NCI-H2227 treated with DMSO at 0.1 percent for 48 hours (cell line): ENCODE results near the gene TSPEAR.
A peak's percentile ranks its signal among the peaks of the same experiment; 100 is the strongest.

Experiments used
- DNase-seq: peaks from one replicate; lab custom pipeline; 2025; lab: John Stamatoyannopoulos, UW

Gene TSPEAR

DNA sequence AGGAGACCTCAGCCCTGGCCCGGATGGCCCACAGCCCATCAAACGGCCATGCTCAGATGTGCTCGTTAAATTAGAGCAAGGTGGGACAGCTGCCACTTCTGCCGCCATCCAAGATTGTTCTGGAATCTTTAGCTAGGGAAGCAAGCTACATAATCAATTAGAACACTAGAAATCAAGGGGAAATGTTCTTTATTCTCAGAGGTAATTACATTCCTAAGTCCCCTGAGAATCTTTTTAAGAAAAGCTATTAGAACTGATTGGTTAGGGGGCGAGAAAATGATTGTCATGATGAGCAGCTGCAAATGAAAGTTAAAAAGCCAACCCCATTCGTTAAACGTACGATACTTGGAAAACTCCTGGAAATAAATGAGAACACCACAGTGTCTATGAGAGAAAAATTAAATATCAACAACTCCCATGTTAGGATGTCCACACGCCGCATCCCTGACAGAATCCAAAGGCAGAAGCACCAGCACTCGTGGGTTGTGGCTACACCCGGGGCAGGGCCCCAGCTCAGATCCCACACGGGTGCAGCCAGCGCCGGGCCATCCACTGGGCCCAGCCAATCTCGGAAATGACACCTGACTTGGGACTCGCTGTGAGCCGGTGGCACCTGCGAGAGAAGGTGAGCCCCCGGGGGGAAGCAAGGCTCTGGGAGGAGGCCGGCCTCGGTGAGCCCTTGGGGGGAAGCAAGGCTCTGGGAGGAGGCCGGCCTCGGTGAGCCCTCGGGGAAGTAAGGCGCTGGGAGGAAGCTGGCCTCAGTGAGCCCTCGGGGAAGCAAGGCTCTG, 209.0 kb downstream of the TSPEAR start:
- DNase-seq, result no peak

DNA sequence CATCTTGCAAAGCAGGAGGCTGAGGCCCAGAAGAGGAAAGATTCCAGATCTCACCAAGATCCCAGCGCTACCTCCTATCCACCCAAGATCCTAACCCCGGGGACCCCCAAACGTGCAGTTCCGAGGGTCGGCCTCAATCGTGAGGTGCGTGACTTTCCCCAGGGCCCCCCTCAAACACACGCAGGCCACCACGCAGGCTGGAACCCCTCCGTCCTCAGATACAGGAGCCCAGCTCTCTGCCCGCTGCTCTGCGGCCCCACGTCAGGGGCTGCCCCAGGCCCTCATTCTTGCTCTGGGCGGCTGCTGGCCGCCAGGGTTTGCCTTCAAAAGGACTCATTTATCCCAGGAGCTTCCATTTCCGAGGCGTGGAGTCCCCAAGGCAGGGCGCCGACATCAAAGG, 211.3 kb downstream of the TSPEAR start:
- DNase-seq, result no peak

DNA sequence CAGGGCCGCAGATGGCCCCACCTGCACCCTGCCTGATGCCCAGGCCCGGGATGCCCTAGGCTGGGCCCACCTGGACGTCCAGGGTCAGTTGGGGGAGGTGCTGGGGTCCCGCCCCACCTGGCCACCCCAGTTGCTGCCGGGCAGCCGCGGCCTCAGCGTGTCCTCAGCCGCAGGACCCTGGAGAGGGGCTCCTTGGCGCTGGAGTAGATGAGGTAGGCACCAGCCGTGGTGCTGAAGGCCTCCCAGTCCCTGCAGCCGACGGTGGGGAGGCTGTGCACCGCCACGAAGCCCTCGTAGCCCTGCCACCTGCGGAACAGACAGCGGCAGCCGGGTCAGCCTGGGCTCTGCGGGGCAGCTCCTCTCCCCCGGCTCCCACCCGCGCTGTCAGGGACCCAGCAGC, 211.7 kb downstream of the TSPEAR start:
- no peak for DNase-seq

DNA sequence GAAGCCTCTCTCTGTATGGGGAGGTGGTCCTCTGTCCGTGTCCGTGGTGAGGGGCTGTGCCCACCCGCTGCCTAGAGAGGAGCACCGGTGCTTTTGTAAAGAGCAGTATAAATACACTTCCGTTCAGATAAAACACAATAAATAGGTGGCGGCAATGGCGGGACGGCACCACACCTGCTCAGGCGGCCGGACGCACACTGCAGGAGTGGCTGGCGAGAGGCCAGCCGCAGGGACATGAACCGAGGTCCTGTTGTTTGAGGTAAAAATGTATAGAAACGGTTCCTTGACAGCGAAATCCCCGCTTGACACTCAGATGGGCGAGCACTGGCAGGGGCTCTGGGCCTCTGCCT, 212.2 kb downstream of the TSPEAR start:
- DNase-seq, result no peak

DNA sequence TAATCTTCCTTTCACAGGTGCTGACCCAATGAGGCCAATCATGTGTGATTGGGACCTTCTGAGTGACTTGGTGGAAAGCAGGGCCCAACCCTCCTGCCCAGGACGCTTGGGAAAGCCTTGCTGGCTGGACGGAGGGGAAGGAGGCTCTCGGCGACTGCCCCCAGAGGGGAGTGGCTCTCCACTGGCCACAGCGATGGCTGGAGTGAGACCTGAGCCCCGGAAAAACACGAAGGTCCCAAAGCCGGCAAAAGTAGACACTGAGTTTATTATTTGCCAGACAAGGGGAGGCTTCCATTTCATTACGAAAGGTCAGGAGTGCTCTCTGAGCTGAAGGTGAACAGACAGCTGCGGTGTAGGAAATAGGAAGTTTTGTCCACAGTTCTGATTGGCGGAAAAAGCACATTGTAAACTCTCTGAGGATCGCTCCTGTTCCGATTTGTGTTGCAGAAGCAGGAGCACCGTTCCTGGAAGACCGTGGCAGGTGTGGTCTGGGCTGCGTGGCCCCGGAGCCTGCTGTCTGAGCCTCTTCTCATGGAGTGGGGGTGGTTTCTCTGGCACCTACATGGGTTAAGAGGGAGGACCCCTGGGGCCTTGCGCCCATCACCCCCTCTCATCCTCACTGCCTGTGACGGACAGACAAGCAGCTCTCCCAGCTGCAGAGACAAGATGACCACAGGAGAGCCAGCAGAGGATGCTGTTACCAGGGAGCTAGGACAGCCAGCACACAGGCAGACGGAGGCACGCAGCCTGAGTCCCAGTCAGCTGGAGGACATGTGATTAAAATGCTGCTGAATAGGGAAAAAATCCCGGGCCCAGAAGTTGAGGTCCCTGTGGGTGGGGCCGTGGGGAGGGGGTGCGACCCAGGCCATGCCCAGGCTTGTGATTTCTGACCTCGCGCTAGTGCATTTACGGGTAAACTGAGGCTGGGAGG, 212.8 kb downstream of the TSPEAR start:
- DNase-seq, result no peak

DNA sequence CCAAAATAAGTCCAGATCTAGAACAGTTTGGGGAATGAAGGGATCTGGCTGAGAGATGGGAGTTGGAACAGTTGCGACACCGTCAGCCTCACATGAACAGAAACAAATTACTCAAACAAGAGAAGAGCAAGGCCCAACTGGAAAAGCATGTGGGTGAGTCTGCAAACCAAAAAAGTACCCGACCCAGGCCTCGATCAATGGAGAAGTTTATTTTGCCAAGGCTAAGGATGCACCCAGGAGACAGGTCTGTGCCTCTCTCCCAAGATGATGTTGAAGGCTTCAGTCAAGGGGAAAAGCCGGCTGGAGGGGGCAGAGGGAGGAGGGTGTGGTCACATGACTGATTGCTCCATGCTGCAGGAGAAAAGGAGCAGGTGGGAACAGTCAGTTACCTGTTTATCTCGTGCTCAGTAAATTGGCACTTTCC, 213.7 kb downstream of the TSPEAR start:
- DNase-seq, result peak; percentile 26

DNA sequence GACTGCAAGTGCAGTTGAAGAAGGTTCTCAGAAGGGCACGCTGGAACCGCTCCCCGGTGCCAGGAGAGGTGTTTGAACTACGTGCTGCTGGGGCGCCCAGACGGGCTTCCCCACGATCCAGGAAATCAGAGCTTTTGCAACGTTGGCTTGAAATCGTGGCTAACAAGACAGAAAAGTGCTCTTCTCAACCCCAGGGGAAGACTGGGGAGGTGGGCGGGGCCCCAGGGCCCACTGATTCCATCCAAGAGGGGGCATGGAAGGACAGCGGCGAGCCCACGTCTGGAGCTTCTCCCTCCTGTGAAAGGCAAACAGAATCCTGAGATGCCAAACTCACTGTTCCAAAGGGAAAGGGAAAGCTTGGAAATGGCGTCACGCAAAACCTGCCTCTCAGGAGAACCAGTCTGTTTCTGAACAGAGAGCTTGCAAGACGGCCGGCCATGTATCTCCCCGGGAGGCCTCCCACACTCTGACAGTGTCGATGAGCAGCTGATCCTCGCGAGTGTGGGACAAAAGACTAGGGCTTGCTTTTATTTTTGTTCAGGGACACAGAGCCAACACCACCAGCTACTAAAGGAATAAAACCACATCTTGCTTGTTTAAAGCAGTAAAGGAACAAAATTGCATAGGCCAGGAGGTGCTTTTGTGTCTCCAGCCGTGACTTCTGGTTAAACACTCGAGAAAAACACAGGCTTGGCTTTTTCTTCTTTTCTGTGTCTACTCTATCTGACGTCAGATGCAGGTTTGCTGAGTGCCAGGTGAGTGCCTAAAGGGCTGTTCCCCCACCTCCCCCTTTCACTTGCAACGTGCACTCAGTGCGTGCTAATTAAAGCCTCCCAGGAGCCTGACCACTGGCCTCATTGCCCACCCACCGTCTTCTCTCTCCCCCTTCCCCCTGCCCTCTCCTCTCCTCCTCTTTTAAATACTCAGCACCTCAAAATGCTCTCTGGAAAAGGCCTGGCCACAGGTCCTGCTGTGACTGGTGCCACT, 214.5 kb downstream of the TSPEAR start:
- DNase-seq, result peak; percentile 23

DNA sequence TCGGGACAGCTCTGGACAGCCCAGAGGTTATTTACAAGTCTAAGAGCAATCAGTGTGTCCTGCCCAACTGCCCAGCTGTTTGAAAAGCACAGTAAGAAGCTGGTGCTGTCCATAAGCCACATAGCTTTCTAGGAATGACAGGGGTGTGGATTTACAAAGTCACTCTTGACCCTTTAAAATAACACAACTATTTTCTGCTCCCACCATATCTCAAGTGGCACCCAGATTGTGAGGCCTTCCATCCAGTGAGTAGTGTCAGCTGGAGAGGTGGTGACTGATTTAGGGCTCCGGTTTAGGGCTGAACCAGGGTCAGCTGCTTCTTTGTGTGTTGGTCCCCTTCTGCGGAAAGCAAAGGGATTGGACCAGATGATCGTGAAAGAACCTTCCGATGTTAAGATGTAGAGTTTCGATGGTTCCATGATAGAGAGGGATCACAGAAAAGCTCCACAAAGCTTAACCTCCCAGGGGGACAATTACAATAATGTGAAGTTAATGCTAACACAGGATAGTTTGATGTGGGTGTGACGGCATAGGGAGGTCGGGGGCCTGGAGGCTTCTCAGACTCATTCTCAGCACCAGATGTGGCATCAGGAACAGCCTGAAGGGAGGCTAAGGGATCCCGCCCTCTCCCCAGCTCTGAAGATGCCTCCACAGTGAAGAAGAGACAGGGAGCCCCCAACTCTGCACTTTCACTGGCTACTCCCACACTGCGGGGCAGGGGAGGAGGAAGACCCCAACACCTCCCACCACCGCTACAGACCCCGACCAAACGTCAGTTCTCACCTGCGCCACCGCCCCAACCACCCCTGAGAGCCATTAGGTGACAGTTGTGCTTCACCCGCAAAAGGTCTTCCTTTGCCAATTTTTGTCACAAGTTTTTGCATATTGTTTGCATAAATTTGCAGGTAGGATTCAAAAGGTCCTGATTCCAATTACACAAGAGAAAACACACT, 215.5 kb downstream of the TSPEAR start:
- DNase-seq, result no peak

DNA sequence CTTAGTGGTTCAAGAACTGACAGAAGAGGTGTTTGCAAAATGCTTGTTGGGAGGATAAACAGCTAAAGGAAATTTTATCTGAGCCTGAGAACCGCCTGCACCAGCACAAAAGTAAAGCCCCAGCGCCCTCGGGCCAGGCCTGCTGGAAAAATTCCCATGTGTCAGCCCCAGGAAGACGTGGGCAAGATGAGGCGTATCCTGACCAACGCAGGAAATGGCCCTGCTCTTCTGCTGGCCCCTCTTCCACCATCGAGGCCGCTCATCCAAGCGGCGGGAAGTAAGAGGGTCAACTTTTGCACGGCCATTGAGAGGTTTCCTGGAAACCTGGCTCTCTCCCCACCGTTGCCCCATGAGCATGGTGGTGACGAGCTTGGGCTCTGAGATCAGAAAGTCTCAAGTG, 216.4 kb downstream of the TSPEAR start:
- no peak for DNase-seq

DNA sequence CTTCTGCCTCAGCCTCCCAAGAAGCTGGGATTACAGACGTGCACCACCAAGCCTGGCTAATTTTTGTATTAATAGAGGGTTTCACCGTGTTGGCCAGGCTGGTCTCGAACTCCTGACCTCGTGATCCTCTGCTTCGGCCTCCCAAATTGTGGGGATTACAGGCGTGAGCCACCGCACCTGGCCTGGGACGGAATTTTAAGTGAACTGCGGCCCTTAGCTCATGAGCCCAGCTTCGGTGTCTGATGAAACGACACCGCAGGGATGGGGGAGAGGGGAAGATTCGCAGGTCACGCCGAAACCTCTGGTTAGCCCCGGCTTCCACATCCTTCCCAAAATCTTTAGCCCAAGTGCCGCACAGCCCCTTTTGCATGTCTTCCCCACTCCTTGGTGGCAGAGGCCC, 217.0 kb downstream of the TSPEAR start:
- no peak for DNase-seq

DNA sequence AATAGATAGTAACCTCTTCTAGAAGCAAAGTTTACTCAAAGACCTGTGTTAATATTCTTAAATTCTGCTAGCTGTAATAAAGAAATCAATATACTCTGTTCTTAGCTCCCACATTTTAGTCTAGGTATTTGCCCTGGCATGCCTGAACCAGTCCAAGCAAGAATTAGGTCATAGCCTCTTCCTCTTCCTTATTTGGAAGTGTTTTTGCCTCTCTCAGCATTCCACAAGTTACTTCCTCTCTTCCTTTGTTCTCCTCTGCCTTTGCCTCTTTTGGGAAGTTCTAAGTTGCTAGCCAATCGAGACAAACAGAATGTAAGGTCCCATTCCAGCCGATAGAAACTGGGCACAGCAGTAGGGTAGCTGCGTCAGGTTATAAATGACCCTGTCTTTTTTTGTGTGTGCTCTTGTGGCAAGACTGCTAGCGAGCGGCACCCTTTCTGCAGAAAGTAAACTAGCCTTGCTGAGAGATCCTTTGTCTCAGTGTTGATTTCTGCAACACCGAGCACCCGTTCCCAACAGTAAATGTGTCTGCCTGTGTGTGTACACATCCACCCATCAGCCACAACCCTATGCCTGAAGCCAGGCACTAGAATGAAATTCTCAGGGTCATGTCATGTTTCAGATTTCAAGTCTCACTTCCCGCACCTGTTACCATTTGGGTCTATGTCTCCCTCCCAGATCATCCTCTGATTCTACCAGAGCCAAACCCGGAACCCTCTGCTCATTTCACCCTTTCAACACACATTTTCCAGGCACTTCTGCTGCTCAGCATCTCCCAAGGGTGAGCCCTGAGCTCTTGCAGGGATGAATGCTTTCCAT, 218.6 kb downstream of the TSPEAR start:
- no peak for DNase-seq

DNA sequence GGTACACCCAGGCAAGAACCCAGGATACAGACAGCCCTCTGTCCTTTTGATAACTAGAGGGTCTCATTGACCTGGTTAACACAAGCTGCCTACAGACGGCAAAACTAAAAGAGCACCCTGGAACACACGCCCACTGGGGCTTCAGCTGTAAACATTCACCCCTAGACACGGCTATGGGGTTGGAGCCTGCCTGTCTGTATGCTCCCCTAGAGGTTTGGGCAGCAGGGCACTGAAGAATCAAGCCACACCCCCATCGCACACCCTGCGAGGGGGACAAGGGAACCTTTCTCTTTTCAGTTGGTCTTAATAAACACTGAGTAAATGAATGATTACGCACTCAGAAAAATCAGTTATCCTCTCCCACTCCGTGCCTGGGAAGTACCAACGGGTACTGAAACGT, 220.6 kb downstream of the TSPEAR start:
- DNase-seq, result no peak

DNA sequence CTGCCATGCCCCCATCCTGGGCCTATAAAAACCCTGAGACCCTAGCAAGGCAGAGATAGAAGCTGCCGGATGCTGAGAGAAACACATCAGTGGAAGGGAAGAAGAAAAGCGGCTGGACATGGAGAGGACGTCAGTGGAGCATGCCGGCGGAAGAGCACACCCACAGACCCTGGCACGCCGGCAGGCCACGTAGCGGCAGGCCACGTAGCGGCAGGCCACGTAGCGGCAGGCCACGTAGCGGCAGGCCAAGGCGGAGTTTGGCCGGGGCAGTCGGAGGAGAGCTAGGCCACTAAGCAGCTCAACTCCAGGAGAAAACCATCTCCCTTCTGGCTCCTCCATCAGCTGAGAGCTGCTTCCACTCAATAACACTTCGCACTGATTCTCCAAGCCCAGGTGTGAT, 221.0 kb downstream of the TSPEAR start:
- no peak for DNase-seq

DNA sequence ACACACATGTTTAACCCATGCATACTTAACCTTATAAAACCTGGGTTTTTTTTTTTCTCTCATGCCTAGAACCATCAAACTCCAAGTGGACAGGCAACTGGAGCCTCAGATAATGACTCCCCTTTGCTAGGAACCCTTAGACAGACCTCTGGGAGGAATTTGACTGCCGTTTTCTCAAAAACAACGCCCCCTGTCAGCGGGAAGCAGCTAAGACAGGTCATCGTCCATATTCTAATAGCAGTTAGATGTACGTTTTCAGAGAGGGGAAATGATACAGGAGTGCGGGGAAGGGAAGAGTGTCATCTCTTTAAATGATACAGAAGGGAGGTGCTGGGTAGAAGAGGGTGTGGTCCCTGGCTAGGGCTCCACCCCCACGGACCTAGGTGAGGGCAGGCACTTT, 221.4 kb downstream of the TSPEAR start:
- no peak for DNase-seq

DNA sequence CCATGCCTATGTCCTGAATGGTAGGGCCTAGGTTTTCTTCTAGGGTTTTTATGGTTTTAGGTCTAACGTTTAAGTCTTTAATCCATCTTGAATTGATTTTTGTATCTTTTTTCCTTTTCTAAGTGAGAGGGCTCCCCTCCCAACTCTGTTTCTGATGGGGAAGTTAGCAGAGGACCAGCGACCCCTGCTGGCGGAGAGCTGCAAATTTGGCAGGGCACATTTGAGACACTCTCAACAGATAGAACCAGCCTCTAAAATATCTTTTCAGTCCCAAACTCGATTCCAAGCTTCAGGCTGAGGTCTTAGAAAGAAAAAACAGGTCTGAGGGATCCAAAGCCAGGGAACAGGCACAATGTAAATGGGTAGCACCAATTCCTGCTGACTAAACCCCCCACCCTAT, 223.5 kb downstream of the TSPEAR start:
- DNase-seq, result no peak

DNA sequence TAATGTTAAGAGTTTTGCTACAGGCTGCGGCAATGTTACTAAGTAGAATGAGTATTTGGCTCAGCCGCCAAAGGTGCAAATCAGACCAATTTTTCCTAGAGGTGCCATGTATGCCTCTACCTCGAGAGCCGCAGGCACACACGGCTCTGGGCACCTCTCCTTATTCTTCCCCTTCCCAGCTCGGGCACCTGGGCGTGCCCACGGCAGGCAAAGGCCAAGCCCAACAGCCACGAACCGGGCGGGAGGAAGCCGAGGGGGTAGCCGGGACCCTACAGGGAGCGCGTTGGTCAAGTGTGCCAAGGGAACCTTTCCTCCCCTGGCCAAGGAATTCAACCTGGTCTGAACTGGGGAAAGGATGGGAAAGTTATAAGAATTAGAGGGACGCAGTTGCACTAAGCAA, 225.1 kb downstream of the TSPEAR start:
- no peak for DNase-seq

DNA sequence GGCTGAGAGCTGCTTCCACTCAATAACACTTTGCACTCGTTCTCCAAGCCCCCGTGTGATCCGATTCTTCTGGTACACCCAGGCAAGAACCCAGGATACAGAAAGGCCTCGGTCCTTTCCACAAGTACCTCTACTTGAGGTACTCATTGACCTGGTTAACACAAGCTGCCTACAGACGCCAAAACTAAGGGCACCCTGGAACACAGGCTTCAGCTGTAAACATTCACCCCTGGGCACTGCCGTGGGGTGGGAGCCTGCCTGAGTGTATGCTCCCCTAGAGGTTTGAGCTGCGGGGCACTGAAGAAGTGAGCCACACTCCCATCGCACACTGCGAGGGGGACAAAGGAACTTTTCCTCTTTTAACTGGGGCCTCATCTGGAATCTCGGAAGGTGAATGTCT, 225.6 kb downstream of the TSPEAR start:
- no peak for DNase-seq

DNA sequence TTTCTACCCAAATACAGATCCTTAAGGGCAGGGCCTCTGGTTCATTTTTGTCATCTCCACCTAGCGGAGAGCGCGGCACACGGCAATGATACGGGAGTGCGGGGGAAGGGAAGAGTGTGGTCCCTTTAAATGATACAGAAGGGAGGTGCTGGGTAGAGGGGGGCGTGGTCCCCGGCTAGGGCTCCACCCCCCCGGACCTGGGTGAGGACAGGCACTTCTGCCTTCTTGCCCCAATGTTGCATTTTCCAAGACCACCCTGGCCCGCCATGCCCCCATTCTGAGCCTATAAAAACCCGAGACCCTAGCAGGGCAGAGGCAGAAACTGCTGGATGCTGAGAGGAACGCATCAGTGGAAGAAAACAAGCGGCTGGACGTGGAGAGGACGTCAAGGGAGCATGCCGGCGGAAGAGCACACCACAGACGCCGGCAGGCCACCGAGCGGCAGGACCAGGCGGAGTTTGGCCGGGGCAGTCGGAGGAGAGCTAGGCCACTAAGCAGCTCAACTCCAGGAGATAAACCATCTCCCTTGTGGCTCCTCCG, 226.0 kb downstream of the TSPEAR start:
- DNase-seq, result peak; percentile 70

DNA sequence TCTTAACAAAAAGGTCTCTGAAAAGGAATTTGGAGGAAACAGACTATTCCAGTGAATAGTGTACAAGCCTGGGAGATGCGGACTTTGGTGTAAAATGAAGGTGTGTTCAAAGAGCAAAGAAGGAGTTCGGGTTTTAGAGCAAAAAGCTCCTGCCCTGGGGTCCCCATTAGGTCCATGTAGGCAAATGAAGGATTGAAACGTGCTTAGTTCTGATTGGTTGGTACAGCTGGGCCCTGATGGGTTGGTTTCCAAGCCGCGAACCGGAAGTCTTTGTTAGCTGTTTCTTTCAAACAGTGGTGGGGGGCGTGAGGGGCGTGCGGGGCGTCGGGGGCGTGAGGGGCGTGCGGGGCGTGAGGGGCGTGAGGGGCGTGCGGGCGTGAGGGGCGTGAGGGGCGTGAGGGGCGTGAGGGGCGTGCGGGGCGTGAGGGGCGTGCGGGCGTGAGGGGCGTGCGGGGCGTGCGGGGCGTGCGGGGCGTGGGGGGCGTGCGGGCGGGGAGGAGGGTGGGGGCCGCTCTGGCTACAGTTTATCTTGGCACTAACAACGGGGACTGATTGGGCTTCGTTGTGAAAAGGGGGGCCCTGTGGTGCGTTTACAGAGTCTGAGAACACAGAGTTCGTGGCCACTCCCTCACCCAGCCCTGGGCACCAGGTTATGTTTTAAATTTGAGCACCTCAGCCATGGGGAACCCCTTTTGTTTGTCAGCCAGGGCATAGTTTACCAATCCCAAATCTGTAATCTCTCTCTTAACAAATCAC, 226.7 kb downstream of the TSPEAR start:
- DNase-seq, result peak; percentile 13
